Measurements from ENCODE around the gene IRF2.

Gene IRF2

GRCh38 chr4:184462724-184463123, 11.6 kb downstream of the IRF2 start:
- no peak for ATAC-seq (ENCODE audit: insufficient read depth, low read depth)
- no peak overlapping the region for H3K27ac ChIP-seq (ENCODE audit: low read length)
- no peak for DNase-seq
- H3K9ac ChIP-seq (ENCODE audit: low read depth, low read length), result no peak overlapping the region
- TF ChIP-seq EZH2 (IDR thresholded peaks at IDR 0.05; ENCODE audit: borderline replicate concordance, low read depth, low read length, severe bottlenecking) (no peak), CTCF (IDR thresholded peaks at IDR 0.05; ENCODE audit: borderline replicate concordance, extremely low read depth, low read length, poor library complexity, severe bottlenecking) (no peak)
- no peak overlapping the region for H3K4me3 ChIP-seq (ENCODE audit: low read depth in 1 of 2, low read length in 2 of 2)
- no peaks in the 10 kb centered on the region for H3K36me3 ChIP-seq (ENCODE audit: insufficient read depth, low read length)
- H2AFZ ChIP-seq (ENCODE audit: low read depth, low read length), result no peak overlapping the region
- peaks cover 53% of the 10 kb centered on the region for H3K79me2 ChIP-seq (ENCODE audit: insufficient read depth, low read length)
- H3K9me3 ChIP-seq (ENCODE audit: insufficient read depth, low read length, severe bottlenecking), result no peaks in the 10 kb centered on the region
- H3K27me3 ChIP-seq (ENCODE audit: insufficient read depth, low read length, poor library complexity), result no peaks in the 10 kb centered on the region
- H4K20me1 ChIP-seq (ENCODE audit: insufficient read depth, low read length), result peaks cover 44% of the 10 kb centered on the region; the same call in 1 of the 2 replicates
- no peaks in the 10 kb centered on the region for H3K4me1 ChIP-seq (ENCODE audit: insufficient read depth, low read length)
- no peak overlapping the region for H3K4me2 ChIP-seq (ENCODE audit: insufficient read depth, low read length)

- Histone ChIP-seq H3K4me2 (ENCODE audit: insufficient read depth, low read length) (no peak overlapping the region), H3K36me3 (ENCODE audit: insufficient read depth, low read length) (no peaks in the 10 kb centered on the region), H3K9ac (ENCODE audit: low read depth, low read length) (no peak overlapping the region), H3K4me3 (ENCODE audit: low read depth in 1 of 2, low read length in 2 of 2) (no peak overlapping the region), H4K20me1 (ENCODE audit: insufficient read depth, low read length) (peaks cover 47% of the 10 kb centered on the region), H3K27ac (ENCODE audit: low read length) (no peak overlapping the region), H3K79me2 (ENCODE audit: insufficient read depth, low read length) (peaks cover 52% of the 10 kb centered on the region), H2AFZ (ENCODE audit: low read depth, low read length) (no peak overlapping the region), H3K9me3 (ENCODE audit: insufficient read depth, low read length, severe bottlenecking) (no peaks in the 10 kb centered on the region), H3K27me3 (ENCODE audit: insufficient read depth, low read length, poor library complexity) (no peaks in the 10 kb centered on the region), H3K4me1 (ENCODE audit: insufficient read depth, low read length) (no peaks in the 10 kb centered on the region)
- TF ChIP-seq CTCF (IDR thresholded peaks at IDR 0.05; ENCODE audit: borderline replicate concordance, extremely low read depth, low read length, poor library complexity, severe bottlenecking) (no peak), EZH2 (IDR thresholded peaks at IDR 0.05; ENCODE audit: borderline replicate concordance, low read depth, low read length, severe bottlenecking) (no peak)
- no peak for ATAC-seq (ENCODE audit: insufficient read depth, low read depth)
- DNase-seq, result no peak
These were observed 12.5 kb downstream of the IRF2 start for GRCh38 chr4:184461711-184462441.

GRCh38 chr4:184460499-184461285, 13.7 kb downstream of the IRF2 start:
- H3K27ac ChIP-seq (ENCODE audit: low read length), result no peak overlapping the region

More at GRCh38 chr4:184460499-184461285, 13.7 kb downstream of the IRF2 start:
- no peak overlapping the region for H3K4me3 ChIP-seq (ENCODE audit: low read depth in 1 of 2, low read length in 2 of 2)
- no peak overlapping the region for H3K4me2 ChIP-seq (ENCODE audit: insufficient read depth, low read length)
- H3K79me2 ChIP-seq (ENCODE audit: insufficient read depth, low read length), result peaks cover 56% of the 10 kb centered on the region
- ATAC-seq (ENCODE audit: insufficient read depth, low read depth) (no peak; the same call in 2 of the 3 replicates), DNase-seq (no peak)
- H3K27me3 ChIP-seq (ENCODE audit: insufficient read depth, low read length, poor library complexity), result no peaks in the 10 kb centered on the region
- H3K36me3 ChIP-seq (ENCODE audit: insufficient read depth, low read length), result no peaks in the 10 kb centered on the region
- no peak overlapping the region for H2AFZ ChIP-seq (ENCODE audit: low read depth, low read length)
- TF ChIP-seq CTCF (IDR thresholded peaks at IDR 0.05; ENCODE audit: borderline replicate concordance, extremely low read depth, low read length, poor library complexity, severe bottlenecking), result no peak
- no peak for TF ChIP-seq EZH2 (IDR thresholded peaks at IDR 0.05; ENCODE audit: borderline replicate concordance, low read depth, low read length, severe bottlenecking)
- no peak overlapping the region for H3K9ac ChIP-seq (ENCODE audit: low read depth, low read length)
- no peaks in the 10 kb centered on the region for H3K4me1 ChIP-seq (ENCODE audit: insufficient read depth, low read length)
- no peaks in the 10 kb centered on the region for H3K9me3 ChIP-seq (ENCODE audit: insufficient read depth, low read length, severe bottlenecking)
- H4K20me1 ChIP-seq (ENCODE audit: insufficient read depth, low read length), result peaks cover 53% of the 10 kb centered on the region

Measured in DND-41 (cell line).